ENCODE data around the gene MBD2.
"Not testable (repeated sequence)": the region's sequence is repeated elsewhere in the genome, so short reads cannot be mapped to it uniquely, and the experiment has no call there.

MBD2 gene

DNA sequence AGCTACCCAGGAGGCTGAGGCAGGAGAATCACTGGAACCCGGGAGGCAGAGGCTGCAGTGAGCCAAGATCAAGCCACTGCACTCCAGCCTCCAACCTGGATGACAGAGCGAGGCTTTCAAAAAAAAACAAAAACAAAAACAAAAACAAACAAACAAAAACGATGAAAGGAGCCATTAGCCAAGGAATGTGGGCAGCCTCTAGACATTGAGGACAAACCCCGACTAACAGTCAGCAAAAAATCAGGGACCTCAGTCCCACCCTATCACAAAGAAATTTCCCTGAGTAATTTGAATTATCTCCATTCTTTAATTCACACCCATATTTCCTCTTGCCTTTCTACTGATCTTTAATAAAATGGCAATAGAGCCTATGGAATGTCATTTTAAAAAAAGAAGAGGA is 75.8 kb downstream of the MBD2 start:
- DNase-seq (ENCODE audit: low read depth) = no peak

DNA sequence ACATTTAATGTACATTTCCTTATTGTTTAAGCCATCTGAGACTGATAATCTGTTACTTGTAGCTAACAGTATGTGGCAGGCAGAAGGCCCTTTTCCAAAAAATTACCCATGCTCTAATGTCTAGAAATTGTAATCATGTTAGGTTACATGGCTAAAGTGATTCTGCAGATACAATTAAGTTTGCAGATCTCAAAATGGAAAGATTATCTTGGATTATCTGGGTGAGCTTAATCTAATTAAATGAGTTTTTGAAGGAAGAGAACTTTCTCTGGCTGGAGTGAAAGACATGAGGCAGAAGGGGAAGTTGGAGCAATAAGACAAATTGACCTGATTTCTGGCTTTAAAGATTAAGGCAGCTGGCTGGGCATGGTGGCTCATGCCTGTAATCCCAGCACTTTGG is 76.3 kb downstream of the MBD2 start:
- no peak for DNase-seq (ENCODE audit: low read depth)

DNA sequence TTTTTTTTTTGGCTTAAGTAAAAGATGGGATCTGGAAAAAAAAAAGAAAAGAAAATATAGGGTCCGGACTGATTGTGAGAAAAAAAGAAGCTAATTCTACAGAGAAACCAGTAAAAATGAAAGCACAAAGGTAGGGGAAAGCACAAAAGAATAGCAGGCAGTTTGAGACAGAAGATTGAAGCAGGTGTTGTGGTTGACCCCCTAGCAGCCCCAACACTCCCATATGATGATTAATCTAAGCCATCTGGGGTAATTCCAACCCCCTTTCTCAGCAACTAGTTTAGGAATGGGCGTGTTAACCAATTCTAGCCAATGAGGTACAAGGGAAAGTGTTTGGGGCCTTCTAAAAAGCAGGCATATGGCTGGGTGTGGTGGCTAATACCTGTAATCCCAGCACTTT is 77.0 kb downstream of the MBD2 start:
- DNase-seq (ENCODE audit: low read depth) = no peak

DNA sequence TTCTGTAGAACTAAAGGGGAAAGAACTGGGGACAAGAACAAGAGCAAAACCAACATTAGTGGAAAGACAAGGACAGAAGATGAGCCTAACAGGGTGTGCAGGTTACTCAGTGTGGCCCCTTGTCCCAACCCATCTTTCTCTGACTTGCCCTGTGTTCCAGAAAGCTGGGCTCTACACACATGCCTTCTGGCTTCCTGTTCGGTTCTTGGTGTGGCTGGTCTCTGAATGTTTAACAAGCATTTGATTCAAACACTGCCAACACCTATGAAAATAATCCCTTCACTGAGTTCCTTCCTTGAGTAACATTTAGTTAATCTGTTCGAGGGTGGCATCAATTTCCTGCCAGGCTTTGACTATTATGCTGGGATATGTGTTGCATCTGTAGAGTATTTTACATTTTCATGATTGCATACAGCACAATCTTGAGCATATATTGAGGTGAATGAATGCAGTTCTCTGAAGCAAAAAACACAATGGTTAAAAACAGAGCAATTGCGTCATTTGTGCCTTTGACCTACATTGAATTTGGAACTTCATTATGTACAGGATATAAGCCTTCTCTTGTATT is 83.3 kb downstream of the MBD2 start:
- DNase-seq (ENCODE audit: low read depth) = no peak

DNA sequence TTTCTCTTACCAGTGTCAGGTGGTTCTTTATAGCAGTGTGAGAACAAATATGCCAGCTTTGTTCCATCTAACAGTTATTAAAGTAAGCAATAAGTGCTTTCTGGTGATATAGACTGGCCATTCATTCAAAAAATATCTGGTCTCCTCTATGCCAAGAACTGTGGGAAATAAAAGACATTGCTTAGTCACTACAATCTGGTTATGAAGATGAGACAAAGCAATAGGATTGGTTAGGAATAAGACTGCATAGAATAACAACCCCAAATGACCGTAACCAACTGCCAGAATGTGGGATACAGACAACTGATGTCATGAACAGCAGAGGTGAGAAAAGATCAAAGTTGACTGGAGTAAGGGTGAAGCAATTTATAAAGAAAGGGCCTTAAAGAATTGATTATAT is 83.8 kb downstream of the MBD2 start:
- no peak for DNase-seq (ENCODE audit: low read depth)

DNA sequence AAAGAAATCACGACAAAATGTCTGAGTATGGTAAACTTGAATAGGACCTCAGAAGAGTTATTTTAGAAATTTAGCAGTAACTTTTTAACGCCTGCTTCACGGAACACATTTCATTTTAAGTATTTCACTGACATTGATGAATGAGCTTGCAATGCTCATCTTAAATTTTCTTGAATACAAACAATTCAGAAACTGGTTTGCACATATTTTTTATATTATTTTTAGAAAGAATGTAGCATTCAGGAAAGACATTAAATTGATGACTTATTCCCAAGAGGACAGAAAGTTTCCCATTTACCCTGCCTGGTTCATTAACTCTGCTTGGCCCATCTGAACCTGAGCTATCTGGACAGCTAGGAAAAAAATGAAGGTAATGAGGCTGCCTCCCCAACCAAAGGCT is 89.3 kb downstream of the MBD2 start:
- no peak for DNase-seq (ENCODE audit: low read depth)

- DNase-seq (ENCODE audit: low read depth) = no peak
Observed at GRCh38 chr18:54134053-54134452, 90.4 kb downstream of the MBD2 start.

DNA sequence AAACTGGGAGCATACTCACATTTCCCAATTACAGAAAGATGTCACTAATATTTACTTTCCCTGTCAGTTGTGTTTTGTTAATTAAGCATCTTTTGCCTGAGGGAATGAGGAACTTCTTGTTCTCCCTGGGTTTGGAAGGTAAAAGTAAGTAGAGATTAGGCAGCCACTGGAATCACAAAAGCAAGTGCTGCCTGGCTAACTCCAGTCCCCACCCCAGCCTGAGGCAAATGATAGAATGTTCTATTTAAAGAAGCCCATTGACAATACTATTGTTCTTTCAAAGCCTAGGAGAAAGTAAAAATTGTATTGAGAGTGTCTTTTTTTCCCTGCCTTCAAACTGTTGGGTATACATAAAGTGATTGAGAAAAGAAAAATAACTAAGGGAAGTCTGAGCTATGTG is 93.8 kb downstream of the MBD2 start:
- no peak for DNase-seq (ENCODE audit: low read depth)

- DNase-seq (ENCODE audit: low read depth) = no peak
Observed at GRCh38 chr18:54130177-54130576, 94.3 kb downstream of the MBD2 start.

- no peak for DNase-seq (ENCODE audit: low read depth)
Observed at GRCh38 chr18:54129448-54130067, 94.9 kb downstream of the MBD2 start.

DNA sequence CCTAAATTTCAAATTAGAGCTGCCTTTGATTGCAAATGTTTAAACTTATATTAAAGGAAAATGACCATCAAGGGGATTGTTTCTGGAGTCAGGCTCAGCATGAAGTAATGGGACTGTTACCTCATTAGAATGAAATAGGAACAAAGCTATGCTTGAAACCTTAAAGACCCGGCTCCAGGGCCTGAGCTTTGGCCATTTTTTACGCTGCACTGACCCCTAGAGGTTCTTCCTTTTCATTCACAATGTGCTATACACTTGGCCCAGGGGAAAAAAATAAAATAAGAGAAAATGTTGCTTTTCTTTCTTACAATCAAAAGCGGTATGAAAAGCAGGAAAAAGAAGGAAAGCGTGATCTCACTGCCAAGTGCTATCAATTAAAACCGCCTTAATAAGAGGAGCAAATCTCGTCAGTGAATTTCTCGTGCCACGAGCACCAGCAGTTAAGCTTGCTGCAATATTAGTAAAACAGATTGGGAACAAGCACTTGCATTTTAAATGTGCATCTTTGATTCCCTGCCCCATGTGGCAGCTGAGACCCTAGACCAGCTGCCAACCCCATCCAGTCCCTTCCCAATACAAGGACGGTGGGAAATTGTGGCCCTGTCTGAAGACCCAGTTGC is 96.6 kb downstream of the MBD2 start:
- DNase-seq (ENCODE audit: low read depth) = no peak

GRCh38 chr18:54125429-54125828 is 99.0 kb downstream of the MBD2 start:
- DNase-seq (ENCODE audit: low read depth) = no peak

DNA sequence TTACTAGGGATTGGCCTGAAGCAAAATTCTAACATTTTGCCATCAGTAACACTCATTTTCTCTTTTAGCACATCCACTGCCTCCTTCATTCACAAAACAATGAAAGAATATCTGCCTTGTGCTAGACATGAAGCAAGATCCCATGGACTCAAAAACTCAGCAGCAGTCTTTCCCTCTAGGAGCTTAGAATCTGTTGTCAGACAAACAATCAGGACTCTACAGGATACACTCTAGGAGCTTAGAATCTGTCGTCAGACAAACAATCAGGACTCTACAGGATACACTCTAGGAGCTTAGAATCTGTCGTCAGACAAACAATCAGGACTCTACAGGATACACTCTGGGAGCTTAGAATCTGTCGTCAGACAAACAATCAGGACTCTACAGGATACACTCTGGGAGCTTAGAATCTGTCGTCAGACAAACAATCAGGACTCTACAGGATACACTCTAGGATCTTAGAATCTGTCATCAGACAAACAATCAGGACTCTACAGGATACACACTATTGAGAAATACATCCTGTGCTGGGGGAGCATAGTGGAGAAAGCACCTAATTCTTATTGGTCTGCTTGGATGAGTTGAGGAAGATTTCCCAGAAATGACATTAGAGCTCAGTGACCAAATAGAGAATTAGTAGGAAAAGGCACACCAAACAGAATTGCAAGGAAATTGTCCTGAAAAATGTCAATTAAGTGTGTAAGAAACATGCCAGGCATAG is 100.6 kb downstream of the MBD2 start:
- DNase-seq (ENCODE audit: low read depth) = not testable (repeated sequence)

GRCh38 chr18:54119524-54120019 is 104.9 kb downstream of the MBD2 start:
- no peak for DNase-seq (ENCODE audit: low read depth)

DNA sequence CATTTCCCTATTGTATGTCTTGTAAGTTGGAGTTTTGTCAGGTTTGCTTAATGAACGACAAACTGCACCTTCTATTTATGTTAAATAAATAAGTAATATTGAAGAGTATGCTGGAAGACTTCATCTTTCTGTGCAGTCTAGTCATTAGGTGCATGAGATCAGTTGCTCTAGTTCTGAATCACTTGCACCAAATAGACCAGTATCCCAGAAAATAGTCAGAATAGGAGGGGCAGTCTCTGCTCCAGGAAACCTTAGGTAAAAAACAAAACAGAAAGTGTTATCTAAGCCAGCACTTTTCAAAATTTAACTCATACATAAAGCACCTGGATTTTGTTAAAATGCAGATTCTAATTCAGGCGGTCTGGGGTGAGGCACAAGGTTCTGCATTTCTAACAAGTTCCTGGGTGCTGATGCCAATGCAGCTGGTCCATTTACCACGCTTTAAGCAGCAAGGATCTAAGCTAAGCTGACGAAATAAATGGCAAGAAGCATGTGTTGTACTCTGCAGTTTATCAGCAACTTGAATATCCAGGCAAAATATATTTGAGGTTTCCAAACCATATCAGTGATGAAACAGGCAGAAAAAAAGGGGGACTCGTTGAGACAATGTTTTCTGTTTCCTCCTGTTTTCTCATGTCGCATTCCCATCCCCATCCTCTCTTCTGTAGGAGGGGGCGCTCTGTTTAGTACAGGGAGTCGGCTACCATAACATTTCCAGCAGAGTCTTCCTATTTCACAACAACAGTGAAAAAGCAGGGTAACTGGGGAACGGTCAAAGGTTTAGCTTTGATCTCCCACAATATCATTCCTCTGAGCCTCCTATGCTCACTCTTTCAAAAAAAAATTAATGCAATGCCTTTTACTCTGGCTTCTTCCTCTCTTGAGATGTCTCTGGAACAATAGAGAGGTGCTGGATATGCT is 106.4 kb downstream of the MBD2 start:
- no peak for DNase-seq (ENCODE audit: low read depth)

GRCh38 chr18:54116541-54117257 is 107.8 kb downstream of the MBD2 start:
- DNase-seq (ENCODE audit: low read depth) = no peak

DNA sequence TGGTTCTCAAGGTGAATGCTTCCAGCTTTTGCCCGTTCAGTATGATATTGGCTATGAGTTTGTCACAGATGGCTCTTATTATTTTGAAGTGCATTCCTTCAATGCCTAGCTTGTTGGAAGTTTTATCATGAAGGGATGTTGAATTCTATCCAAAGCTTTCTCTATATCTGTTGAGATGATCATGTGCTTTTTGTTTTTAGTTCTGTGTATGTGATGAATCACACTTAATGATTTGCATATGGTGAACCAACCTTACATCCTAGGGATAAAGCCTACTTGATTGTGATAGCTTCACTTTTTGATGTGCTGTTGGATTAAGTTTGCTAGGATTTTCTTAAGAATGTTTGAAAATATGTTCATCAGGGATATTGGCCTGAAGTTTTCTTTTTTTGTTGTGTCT is 112.1 kb downstream of the MBD2 start:
- DNase-seq (ENCODE audit: low read depth) = no peak

DNA sequence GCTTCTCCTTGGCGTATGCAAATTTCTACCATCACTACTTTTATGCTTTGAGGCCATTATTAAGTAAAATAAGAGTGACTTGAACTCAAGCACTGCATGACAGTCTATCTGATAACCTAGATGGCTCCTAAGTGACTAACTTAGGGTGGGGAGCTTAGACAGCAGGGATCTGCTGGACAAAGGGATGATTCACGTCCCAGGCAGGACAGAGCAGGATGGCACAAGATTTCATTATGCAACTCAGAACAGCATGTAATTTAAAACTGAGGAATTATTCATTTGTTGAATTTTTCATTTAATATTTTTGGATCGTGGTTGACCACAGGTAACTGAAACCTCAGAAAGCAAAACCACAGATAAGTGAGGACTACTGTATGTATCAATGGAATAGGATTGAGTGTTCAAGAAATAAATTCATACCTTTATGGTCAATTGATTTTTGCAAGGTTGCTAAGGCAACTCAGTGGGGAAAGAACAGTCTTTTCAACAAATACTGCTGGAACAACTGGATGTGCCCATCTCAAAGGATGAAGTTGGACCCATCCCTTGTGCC is 115.3 kb downstream of the MBD2 start:
- no peak for DNase-seq (ENCODE audit: low read depth)

DNA sequence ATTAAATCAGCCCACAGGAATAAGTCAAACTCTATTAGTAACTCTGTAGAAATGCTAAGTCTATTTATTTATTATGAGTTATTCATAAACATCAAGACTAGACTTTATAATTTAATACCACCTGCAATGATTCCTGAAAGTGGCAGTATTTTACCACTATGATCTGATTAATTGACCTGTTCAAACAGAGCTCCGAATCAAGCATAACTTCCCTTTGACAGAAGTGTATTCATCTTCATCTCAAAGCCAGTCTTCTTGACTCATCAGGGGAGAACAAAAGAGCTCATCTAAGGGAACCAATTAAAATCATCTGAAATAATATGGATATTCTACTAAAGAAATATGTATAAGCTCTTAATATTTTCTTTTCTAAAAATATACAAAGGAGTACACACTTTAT is 122.3 kb downstream of the MBD2 start:
- DNase-seq (ENCODE audit: low read depth) = no peak
